Stimulated activated naive CD4-positive, alpha-beta T cell treated with Interleukin-2 at 50 U/mL for 16 hours (primary cell): Measurements from ENCODE around the gene HRK.
"Not testable (repeated sequence)": the region's sequence is repeated elsewhere in the genome, so short reads cannot be mapped to it uniquely, and the experiment has no call there.

Source experiments
- DNase-seq: peaks from one replicate; lab custom pipeline; 2025; lab: John Stamatoyannopoulos, UW

HRK gene

GRCh38 chr12:116818948-116819832 lies 62.1 kb downstream of the HRK start:
- peak; percentile 83 for DNase-seq

DNA sequence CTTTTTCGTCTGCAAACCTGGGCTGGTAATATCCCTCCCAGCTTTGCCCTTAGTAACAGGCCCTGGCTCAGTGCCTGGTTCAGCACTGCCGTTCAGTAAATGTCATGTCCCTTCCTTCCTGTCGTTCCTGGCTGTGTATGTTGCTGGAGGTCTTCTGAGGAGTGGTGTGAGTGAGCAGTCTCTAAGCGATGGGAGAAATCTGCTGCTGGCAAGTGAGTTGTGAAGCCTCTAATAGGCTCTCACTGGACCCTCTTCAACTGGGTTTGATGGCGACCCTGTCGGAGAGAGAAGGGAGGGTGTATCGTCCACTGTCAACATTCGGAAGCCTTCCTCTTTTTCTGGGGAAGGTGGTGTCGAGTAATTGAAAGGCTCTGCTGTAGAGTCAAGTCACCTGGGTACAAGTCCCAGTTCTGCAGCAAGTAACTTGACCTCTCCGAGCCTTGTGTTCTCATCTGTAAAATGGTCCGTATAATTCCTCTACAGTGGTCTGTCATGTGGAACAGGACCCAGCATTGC lies 62.8 kb downstream of the HRK start:
- DNase-seq: no peak

DNA sequence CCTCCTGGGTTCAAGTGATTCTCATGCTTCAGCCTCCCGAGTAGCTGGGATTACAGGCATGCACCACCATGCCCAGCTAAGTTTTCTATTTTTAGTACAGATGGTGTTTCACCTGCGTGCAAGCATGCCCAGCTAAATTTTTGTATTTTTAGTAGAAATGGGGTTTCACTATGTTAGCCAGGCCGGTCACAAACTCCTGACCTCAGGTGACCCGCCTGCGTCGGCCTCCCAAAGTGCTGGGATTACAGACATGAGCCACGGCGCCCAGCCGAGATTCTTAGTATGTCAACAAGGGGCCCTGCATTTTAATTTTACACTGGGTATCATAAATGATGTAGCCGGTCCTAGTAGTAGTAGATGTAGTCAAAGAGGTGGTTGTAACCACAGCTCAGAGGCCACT lies 66.5 kb downstream of the HRK start:
- DNase-seq: not testable (repeated sequence)

DNA sequence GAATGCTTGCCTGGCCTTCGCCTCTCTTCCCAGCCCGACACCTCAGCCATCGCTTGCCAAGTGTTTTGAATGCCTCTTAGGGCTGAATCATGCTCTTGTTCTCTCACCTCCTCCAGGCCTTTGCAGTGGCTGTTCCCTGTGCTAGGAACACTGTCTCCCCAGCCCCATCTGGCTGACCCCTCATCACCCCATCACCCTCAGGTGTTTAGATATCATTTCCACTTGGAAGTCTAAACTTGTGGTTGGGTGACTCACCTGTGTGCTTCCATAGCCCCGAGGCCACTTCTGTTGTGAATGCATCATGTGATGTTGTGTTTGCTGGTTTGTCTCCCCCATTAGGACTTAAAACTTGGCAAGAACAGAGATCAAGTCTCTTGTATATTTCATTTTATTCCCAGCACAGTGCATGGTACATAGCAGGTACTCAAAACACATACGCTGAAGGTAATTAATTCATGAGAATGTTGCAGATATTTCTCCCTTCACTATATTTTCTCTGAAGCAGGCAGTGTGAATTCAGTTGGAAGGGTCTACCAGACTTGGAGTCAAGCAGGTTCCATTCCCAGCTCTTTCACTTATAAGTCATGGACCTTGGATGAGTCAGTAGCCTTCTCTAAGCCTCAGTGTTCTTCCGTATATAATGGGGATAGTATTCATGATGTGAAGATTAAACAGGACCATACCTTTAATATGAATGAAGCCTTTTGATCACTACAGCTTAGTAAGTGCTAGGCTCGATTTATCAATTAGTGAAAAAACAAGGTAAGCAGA lies 67.8 kb downstream of the HRK start:
- DNase-seq: no peak

DNA sequence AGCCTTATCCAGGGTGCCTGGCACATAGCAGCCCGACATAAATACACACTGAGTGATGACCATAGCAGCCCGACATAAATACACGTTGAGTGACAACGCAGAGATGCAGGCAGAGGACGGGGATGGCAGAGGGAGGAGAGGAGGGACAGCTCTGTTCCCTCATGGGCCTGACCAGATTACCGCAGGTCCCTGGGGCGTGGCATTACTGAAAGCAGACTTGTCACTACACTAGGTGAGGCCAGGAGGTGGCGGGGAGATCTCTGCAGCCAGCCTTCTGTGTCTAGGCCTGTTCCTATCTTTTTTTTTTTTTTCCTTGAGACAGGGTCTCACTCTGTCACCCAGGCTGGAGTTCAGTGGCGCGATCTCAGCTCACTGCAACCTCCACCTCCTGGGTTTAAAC lies 69.0 kb downstream of the HRK start:
- no peak for DNase-seq

- no peak for DNase-seq
These were observed 72.8 kb downstream of the HRK start for GRCh38 chr12:116808113-116809105.

DNA sequence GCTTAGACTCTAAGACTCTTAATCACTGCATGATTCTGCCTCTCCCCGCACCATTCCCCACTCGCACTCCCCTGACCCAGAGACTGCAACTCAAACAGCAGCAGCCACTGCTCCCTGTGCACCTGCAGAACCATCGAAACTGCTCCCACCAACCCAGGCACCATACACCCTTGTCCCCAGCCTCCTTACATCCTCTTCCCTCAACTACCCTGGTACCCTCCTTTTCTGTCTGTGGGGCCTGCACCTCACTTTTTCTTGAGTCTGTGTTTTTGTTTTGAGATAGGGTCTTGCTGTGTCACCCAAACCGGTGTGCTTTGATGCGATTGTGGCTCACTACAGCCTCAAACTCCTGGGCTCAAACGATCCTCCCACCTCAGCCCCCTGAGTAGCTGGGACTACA lies 73.7 kb downstream of the HRK start:
- no peak for DNase-seq

DNA sequence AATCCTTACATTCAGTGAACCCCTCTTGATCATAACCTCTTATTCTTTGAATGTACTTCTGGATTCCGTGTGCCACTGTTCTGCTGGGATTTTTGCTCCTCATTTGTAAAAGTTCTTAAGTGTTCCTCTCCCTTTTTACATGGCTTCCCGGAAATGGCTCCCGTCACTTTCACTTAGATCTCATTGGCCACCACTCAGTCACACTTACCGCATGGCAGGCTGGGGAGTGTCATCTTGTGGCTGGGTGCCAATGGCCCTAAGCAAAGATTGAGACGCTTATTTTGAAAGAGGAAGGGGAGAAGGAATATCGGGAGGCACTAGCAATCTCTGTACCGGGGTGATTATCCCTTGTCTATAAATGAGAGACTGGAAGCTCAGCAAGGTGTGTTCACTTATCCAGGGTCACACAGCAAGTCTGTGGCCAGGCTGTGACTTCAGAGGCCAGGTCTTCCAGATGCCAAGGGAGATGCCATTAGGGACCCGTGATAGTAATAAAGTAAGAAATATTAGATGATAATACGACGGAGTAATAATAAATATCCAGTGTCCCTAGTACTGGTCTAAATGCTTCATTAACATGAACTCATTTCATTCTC lies 74.3 kb downstream of the HRK start:
- no peak for DNase-seq
